Rectal smooth muscle tissue (tissue), 1 donor: ENCODE measurements around the gene SYT12.
A peak's percentile ranks its signal among the peaks of the same experiment; 100 is the strongest.

Experiments
- H3K27ac ChIP-seq: one replicate; pipeline ENCODE4 v1.7.0; 2013; ENCODE audit warnings: low read depth, low read length, inconsistent platforms
- H3K27me3 ChIP-seq: one replicate; pipeline ENCODE4 v1.7.0; 2013; ENCODE audit warnings: low read length; ENCODE audit not compliant: control insufficient read depth, insufficient read depth
- H3K36me3 ChIP-seq: one replicate; pipeline ENCODE4 v1.7.0; 2013; ENCODE audit warnings: low read length; ENCODE audit not compliant: control insufficient read depth, insufficient read depth
- H3K4me1 ChIP-seq: one replicate; pipeline ENCODE4 v1.7.0; 2013; ENCODE audit warnings: low read length; ENCODE audit not compliant: control insufficient read depth, insufficient read depth
- H3K4me3 ChIP-seq: one replicate; pipeline ENCODE4 v1.7.0; 2013; ENCODE audit warnings: low read length
- H3K9ac ChIP-seq: one replicate; pipeline ENCODE4 v1.7.0; 2013; ENCODE audit warnings: low read length

The SYT12 gene

GRCh38 chr11:67054836-67055523 is 32.0 kb downstream of the SYT12 start:
- Histone ChIP-seq H3K4me3 (no peak overlapping the region), H3K4me1 (peaks cover 8% of the 10 kb centered on the region), H3K9ac (no peak overlapping the region), H3K27me3 (peaks cover 5% of the 10 kb centered on the region), H3K36me3 (no peaks in the 10 kb centered on the region), H3K27ac (no peak overlapping the region)

GRCh38 chr11:67055812-67056211 is 32.9 kb downstream of the SYT12 start:
- H3K9ac ChIP-seq, result no peak overlapping the region
- H3K4me1 ChIP-seq, result peaks cover 8% of the 10 kb centered on the region
- H3K27ac ChIP-seq, result no peak overlapping the region
- no peaks in the 10 kb centered on the region for H3K36me3 ChIP-seq
- peaks cover 5% of the 10 kb centered on the region for H3K27me3 ChIP-seq
- no peak overlapping the region for H3K4me3 ChIP-seq

- Histone ChIP-seq H3K4me1 (peaks cover 8% of the 10 kb centered on the region), H3K9ac (no peak within 1 kb of the TSS), H3K27me3 (peaks cover 2% of the 10 kb centered on the region)
Measured at GRCh38 chr11:67056267-67057204, 33.6 kb downstream of the SYT12 start, which contains the start of gene RHOD. RHOD (plus strand) TSS chr11:67056847; CDS start chr11:67056903, 56 bp downstream.

GRCh38 chr11:67057205-67057672 is 34.3 kb downstream of the SYT12 start:
- Histone ChIP-seq H3K4me1 (peaks cover 8% of the 10 kb centered on the region), H3K27ac (no peak overlapping the region), H3K4me3 (peak overlapping the region; percentile 63)

More at GRCh38 chr11:67056267-67057204, 33.6 kb downstream of the SYT12 start, which contains the start of gene RHOD:
- Histone ChIP-seq H3K27ac (no peak within 1 kb of the TSS), H3K36me3 (no peaks in the 10 kb centered on the region), H3K4me3 (peak within 1 kb of the TSS; percentile 63)

GRCh38 chr11:67058506-67058905 is 35.6 kb downstream of the SYT12 start:
- Histone ChIP-seq H3K27ac (no peak overlapping the region), H3K9ac (no peak overlapping the region), H3K4me1 (peaks cover 8% of the 10 kb centered on the region), H3K36me3 (no peaks in the 10 kb centered on the region), H3K4me3 (no peak overlapping the region), H3K27me3 (no peaks in the 10 kb centered on the region)

More at GRCh38 chr11:67057205-67057672, 34.3 kb downstream of the SYT12 start:
- Histone ChIP-seq H3K27me3 (no peaks in the 10 kb centered on the region), H3K9ac (no peak overlapping the region), H3K36me3 (no peaks in the 10 kb centered on the region)

- Histone ChIP-seq H3K4me1 (peaks cover 8% of the 10 kb centered on the region), H3K36me3 (no peaks in the 10 kb centered on the region), H3K9ac (no peak overlapping the region), H3K27ac (no peak overlapping the region), H3K4me3 (no peak overlapping the region), H3K27me3 (no peaks in the 10 kb centered on the region)
Measured at GRCh38 chr11:67059671-67060070, 36.7 kb downstream of the SYT12 start.

GRCh38 chr11:67060111-67060522 is 37.2 kb downstream of the SYT12 start:
- Histone ChIP-seq H3K27ac (no peak overlapping the region), H3K9ac (no peak overlapping the region), H3K27me3 (no peaks in the 10 kb centered on the region), H3K4me3 (no peak overlapping the region), H3K4me1 (peaks cover 8% of the 10 kb centered on the region), H3K36me3 (no peaks in the 10 kb centered on the region)

- Histone ChIP-seq H3K4me1 (no peaks in the 10 kb centered on the region), H3K27ac (no peak overlapping the region), H3K36me3 (no peaks in the 10 kb centered on the region), H3K4me3 (no peak overlapping the region), H3K27me3 (no peaks in the 10 kb centered on the region), H3K9ac (no peak overlapping the region)
Measured at GRCh38 chr11:67062526-67063373, 39.8 kb downstream of the SYT12 start.

- no peak overlapping the region for H3K27ac ChIP-seq
- H3K4me1 ChIP-seq, result no peaks in the 10 kb centered on the region
- H3K4me3 ChIP-seq, result no peak overlapping the region
- H3K9ac ChIP-seq, result no peak overlapping the region
- H3K36me3 ChIP-seq, result no peaks in the 10 kb centered on the region
- H3K27me3 ChIP-seq, result no peaks in the 10 kb centered on the region
Measured at GRCh38 chr11:67066333-67066709, 43.4 kb downstream of the SYT12 start.

GRCh38 chr11:67071420-67072284 is 48.7 kb downstream of the SYT12 start:
- Histone ChIP-seq H3K36me3 (no peaks in the 10 kb centered on the region), H3K4me1 (no peaks in the 10 kb centered on the region), H3K27ac (no peak overlapping the region), H3K4me3 (peak overlapping the region; percentile 57), H3K9ac (no peak overlapping the region), H3K27me3 (no peaks in the 10 kb centered on the region)

- no peak overlapping the region for H3K27ac ChIP-seq
- no peaks in the 10 kb centered on the region for H3K36me3 ChIP-seq
- H3K27me3 ChIP-seq, result no peaks in the 10 kb centered on the region
- H3K4me3 ChIP-seq, result no peak overlapping the region
- no peak overlapping the region for H3K9ac ChIP-seq
- H3K4me1 ChIP-seq, result no peaks in the 10 kb centered on the region
Measured at GRCh38 chr11:67072295-67072694, 49.4 kb downstream of the SYT12 start.
